Measurements from ENCODE around the gene PPP1R17.

- TF ChIP-seq ZNF23 (tag by site-specific recombination; IDR thresholded peaks at IDR 0.05; ENCODE audit: borderline replicate concordance) (no peak), ZNF629 (tag by site-specific recombination; IDR thresholded peaks at IDR 0.05) (no peak), CTCF (tag by site-specific recombination; IDR thresholded peaks at IDR 0.05) (no peak), KLF7 (tag by site-specific recombination; IDR thresholded peaks at IDR 0.05; ENCODE audit: borderline replicate concordance) (no peak), ZNF214 (tag by site-specific recombination; IDR thresholded peaks at IDR 0.05; ENCODE audit: borderline replicate concordance) (no peak), ZNF324 (tag by site-specific recombination; IDR thresholded peaks at IDR 0.05) (no peak), PRDM1 (tag by site-specific recombination; IDR thresholded peaks at IDR 0.05) (no peak), KLF16 (tag by site-specific recombination; IDR thresholded peaks at IDR 0.05) (no peak), ZNF138 (tag by site-specific recombination; IDR thresholded peaks at IDR 0.05; ENCODE audit: borderline replicate concordance) (no peak), SCRT1 (tag by site-specific recombination; IDR thresholded peaks at IDR 0.05; ENCODE audit: borderline replicate concordance) (no peak)
- TF ChIP-seq, protein P1, sequence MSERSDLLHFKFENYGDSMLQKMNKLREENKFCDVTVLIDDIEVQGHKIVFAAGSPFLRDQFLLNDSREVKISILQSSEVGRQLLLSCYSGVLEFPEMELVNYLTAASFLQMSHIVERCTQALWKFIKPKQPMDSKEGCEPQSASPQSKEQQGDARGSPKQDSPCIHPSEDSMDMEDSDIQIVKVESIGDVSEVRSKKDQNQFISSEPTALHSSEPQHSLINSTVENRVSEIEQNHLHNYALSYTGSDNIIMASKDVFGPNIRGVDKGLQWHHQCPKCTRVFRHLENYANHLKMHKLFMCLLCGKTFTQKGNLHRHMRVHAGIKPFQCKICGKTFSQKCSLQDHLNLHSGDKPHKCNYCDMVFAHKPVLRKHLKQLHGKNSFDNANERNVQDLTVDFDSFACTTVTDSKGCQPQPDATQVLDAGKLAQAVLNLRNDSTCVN (tag by site-specific recombination; optimal IDR thresholded peaks at IDR 0.05): no peak
Measured at GRCh38 chr7:31720366-31720765, 33.4 kb downstream of the PPP1R17 start.

Measured in HEK293 (cell line).